ENCODE results near the gene GART.

Gene GART

GRCh38 chr21:33458861-33459260 is 83.1 kb downstream of the GART start:
- DNase-seq: no peak

DNA sequence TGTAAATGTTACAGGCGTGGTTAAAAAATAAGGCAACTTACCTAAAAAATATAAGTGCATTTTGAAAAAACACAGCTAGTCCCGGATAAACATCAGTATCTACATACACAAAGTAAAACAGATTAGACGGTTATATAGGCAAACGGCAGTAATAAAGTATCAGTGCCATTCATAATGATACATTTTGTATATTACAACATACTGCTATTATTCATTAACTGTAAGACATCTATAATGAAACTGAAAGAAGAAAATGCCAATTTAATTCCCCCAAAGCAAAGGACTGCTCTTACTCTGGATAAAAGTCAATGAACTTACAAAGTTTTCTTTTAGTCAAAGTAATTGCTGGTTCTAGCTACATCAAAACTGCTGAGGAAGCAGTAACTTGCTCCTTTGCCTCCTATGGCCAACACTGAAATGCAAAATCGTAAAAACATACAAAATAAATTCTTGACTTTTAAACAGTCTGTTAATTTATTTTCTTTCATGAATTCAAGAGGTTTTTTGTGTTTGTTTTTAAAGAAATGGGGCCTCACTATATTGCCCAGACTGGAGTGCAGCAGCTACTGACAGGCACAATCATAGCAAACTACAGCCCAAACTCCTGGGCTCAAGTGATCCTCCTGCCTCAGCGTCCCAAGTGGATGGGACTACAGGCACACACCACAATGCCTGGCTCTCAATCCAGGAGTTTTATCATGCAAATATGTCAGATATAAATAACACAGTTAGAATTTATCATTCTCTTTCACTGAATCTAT is 86.1 kb downstream of the GART start:
- no peak for DNase-seq
